Measurements from ENCODE around the gene BRD1.

GRCh38 chr22:49812838-49813237, 14.8 kb downstream of the BRD1 start:
- TF ChIP-seq EP300 (IDR thresholded peaks at IDR 0.05; ENCODE audit: borderline replicate concordance) = no peak
- TF ChIP-seq RAD21 (IDR thresholded peaks at IDR 0.05; ENCODE audit: low read depth) = no peak
- no peak for TF ChIP-seq YY1 (IDR thresholded peaks at IDR 0.05; ENCODE audit: low read depth)
- TF ChIP-seq REST (IDR thresholded peaks at IDR 0.05; ENCODE audit: low read depth) = no peak
- TF ChIP-seq CEBPB (IDR thresholded peaks at IDR 0.05) = no peak
- no peak for TF ChIP-seq FOXM1 (IDR thresholded peaks at IDR 0.05; ENCODE audit: borderline replicate concordance, low read depth)
- no peak for TF ChIP-seq TEAD4 (IDR thresholded peaks at IDR 0.05)
- TF ChIP-seq ZBTB7A (IDR thresholded peaks at IDR 0.05; ENCODE audit: low read depth) = no peak
